Chondrocyte (in vitro differentiated cells): ENCODE results near the gene GPR161. TPM values are rescaled to one million over a fixed set of nuclear protein-coding genes. Genes with fewer than 3 reads are reported as not detected.
A peak's percentile ranks its signal among the peaks of the same experiment; 100 is the strongest.

Experiments used
- DNase-seq: peaks from one replicate; pipeline ENCODE4 v3.0.0; 2021; ENCODE audit warnings: mixed read lengths, low spot score
- H3K27ac Mint-ChIP-seq: one replicate; pipeline ENCODE4 v1.8.0; 2021; ENCODE audit warnings: mild to moderate bottlenecking, moderate library complexity, mixed read lengths; ENCODE audit not compliant: unreplicated experiment
- H3K27me3 Mint-ChIP-seq: 2 replicates; pipeline ENCODE4 v1.8.0; 2021; ENCODE audit warnings: low read depth, mixed read lengths
- H3K36me3 Mint-ChIP-seq: 2 replicates; pipeline ENCODE4 v1.8.0; 2021; ENCODE audit warnings: low read depth, mixed read lengths
- H3K4me1 Mint-ChIP-seq: 2 replicates; pipeline ENCODE4 v1.8.0; 2021; ENCODE audit warnings: low read depth, mild to moderate bottlenecking, mixed read lengths
- H3K4me3 Mint-ChIP-seq: one replicate; pipeline ENCODE4 v1.8.0; 2021; ENCODE audit warnings: mild to moderate bottlenecking, moderate library complexity, mixed read lengths; ENCODE audit not compliant: unreplicated experiment
- H3K9me3 Mint-ChIP-seq: 2 replicates; pipeline ENCODE4 v1.8.0; 2021; ENCODE audit warnings: low read depth, mixed read lengths
- CTCF ChIP-seq: fragments of 200-600 bp; sonication (generic); IDR thresholded peaks from 2 replicates; pipeline ENCODE4 v1.5.0; 2021; ENCODE audit warnings: antibody characterized with exemption, mild to moderate bottlenecking, moderate library complexity
- total RNA-seq: library from RNA; stranded (reverse); gene quantifications from 3 replicates; pipeline ENCODE4 v1.2.1, GENCODE V29; 2021

GPR161 gene
- total RNA-seq, 1 donor from 2014 or later, result 33.5 TPM

GRCh38 chr1:168138134-168138533 is 1.4 kb upstream of the GPR161 start:
- no peak for DNase-seq
- Mint-ChIP-seq H3K4me3 (no peak overlapping the region), H3K4me1 (peaks cover 37% of the 10 kb centered on the region), H3K27ac (no peak overlapping the region), H3K9me3 (no peaks in the 10 kb centered on the region), H3K36me3 (peaks cover 3% of the 10 kb centered on the region), H3K27me3 (no peaks in the 10 kb centered on the region)
- no peak for TF ChIP-seq CTCF

GRCh38 chr1:168137515-168137821 is 738 bp upstream of the GPR161 start:
- H3K9me3 Mint-ChIP-seq, result no peaks in the 10 kb centered on the region
- peaks cover 3% of the 10 kb centered on the region for H3K36me3 Mint-ChIP-seq
- DNase-seq, result no peak
- H3K4me3 Mint-ChIP-seq, result peak overlapping the region; percentile 96
- H3K27ac Mint-ChIP-seq, result peak overlapping the region; percentile 92
- H3K27me3 Mint-ChIP-seq, result no peaks in the 10 kb centered on the region
- peaks cover 37% of the 10 kb centered on the region for H3K4me1 Mint-ChIP-seq
- TF ChIP-seq CTCF, result no peak

GRCh38 chr1:168135921-168136708 is 615 bp downstream of the GPR161 start:
- Mint-ChIP-seq H3K9me3 (no peaks in the 10 kb centered on the region), H3K4me1 (peaks cover 37% of the 10 kb centered on the region), H3K27ac (peak overlapping the region; percentile 49), H3K27me3 (no peaks in the 10 kb centered on the region), H3K4me3 (peak overlapping the region; percentile 77), H3K36me3 (peaks cover 4% of the 10 kb centered on the region)
- no peak for TF ChIP-seq CTCF
- DNase-seq, result no peak

- Mint-ChIP-seq H3K4me1 (peaks cover 37% of the 10 kb centered on the region), H3K27me3 (no peaks in the 10 kb centered on the region), H3K9me3 (no peaks in the 10 kb centered on the region), H3K27ac (peak overlapping the region; percentile 49), H3K36me3 (peaks cover 9% of the 10 kb centered on the region), H3K4me3 (peak overlapping the region; percentile 77)
- TF ChIP-seq CTCF, result no peak
- DNase-seq, result no peak
Measured at GRCh38 chr1:168135116-168135920, 1.4 kb downstream of the GPR161 start.

DNA sequence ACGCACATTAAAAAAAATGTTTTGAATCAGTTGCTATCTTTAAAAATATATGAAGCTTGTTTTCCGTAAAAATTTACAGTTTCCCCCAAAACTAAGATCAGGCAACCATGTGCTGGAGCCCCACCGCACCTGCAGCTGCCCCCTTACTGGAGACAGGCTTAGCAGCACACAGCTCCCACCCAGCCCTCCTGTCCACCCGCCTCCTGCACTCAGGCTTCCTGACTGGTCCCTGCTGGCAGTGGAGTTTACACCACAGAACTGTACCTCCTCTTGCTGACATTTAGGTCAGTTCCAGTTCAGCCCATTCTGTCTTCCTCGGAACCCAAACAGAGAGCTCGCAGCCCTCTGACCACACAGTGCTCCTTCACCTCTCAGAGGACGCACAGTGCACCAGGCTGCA is 2.1 kb downstream of the GPR161 start:
- no peak overlapping the region for H3K27ac Mint-ChIP-seq
- H3K4me1 Mint-ChIP-seq, result peaks cover 37% of the 10 kb centered on the region
- peaks cover 13% of the 10 kb centered on the region for H3K36me3 Mint-ChIP-seq

More for the DNA sequence above, 2.1 kb downstream of the GPR161 start:
- Mint-ChIP-seq H3K27me3 (no peaks in the 10 kb centered on the region), H3K9me3 (no peaks in the 10 kb centered on the region), H3K4me3 (peak overlapping the region; percentile 77)
- no peak for DNase-seq
- no peak for TF ChIP-seq CTCF
